B cell (primary cell): Measurements from ENCODE around the gene EXOSC6.
"Not testable (repeated sequence)": the region's sequence is repeated elsewhere in the genome, so short reads cannot be mapped to it uniquely, and the experiment has no call there.

Experiments
- EZH2 ChIP-seq: IDR thresholded peaks from 2 replicates; pipeline ENCODE4 v1.6.1; 2012; ENCODE audit warnings: borderline replicate concordance, low read depth, mild to moderate bottlenecking, moderate library complexity, low read length; ENCODE audit not compliant: insufficient read depth, poor library complexity, severe bottlenecking
- TF ChIP-seq, protein P1 (sequence below): fragments of 200-600 bp; IDR thresholded peaks from one replicate; pipeline ENCODE4 v1.8.0; 2022; ENCODE audit warnings: antibody characterized with exemption, mild to moderate bottlenecking

DNA sequence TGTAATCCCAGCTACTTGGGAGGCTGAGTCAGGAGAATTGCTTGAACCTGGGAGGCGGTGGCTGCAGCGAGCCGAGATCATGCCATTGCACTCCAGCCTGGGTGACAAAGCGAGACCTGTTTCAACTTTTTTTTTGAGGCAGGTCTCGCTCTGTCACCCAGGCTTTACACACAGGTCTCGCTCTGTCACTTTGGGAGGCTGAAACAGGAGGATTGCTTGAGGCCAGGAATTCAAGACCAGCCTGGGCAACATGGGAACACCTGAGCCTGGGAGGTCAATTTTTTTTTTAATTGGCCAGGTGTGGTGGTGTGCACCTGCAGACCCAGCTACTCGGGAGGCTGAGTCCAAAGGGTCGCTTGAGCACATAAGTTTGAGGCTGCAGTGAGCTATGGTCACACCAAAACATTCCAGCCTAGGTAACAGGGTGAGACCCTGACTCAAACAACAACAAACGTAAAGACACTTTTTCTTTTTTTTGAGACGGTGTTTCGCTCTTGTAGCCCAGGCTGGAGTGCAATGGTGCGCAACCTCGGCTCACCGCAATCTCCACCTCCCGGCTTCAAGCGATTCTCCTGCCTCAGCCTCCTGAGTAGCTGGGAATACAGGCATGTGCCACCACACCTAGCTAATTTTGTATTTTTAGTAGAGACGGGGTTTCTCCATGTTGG lies 35.7 kb upstream of the EXOSC6 start:
- TF ChIP-seq, protein P1, sequence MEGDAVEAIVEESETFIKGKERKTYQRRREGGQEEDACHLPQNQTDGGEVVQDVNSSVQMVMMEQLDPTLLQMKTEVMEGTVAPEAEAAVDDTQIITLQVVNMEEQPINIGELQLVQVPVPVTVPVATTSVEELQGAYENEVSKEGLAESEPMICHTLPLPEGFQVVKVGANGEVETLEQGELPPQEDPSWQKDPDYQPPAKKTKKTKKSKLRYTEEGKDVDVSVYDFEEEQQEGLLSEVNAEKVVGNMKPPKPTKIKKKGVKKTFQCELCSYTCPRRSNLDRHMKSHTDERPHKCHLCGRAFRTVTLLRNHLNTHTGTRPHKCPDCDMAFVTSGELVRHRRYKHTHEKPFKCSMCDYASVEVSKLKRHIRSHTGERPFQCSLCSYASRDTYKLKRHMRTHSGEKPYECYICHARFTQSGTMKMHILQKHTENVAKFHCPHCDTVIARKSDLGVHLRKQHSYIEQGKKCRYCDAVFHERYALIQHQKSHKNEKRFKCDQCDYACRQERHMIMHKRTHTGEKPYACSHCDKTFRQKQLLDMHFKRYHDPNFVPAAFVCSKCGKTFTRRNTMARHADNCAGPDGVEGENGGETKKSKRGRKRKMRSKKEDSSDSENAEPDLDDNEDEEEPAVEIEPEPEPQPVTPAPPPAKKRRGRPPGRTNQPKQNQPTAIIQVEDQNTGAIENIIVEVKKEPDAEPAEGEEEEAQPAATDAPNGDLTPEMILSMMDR, result not testable (repeated sequence)
- not testable (repeated sequence) for TF ChIP-seq EZH2
